ENCODE results near the gene TTLL11.

- TF ChIP-seq, protein P1, sequence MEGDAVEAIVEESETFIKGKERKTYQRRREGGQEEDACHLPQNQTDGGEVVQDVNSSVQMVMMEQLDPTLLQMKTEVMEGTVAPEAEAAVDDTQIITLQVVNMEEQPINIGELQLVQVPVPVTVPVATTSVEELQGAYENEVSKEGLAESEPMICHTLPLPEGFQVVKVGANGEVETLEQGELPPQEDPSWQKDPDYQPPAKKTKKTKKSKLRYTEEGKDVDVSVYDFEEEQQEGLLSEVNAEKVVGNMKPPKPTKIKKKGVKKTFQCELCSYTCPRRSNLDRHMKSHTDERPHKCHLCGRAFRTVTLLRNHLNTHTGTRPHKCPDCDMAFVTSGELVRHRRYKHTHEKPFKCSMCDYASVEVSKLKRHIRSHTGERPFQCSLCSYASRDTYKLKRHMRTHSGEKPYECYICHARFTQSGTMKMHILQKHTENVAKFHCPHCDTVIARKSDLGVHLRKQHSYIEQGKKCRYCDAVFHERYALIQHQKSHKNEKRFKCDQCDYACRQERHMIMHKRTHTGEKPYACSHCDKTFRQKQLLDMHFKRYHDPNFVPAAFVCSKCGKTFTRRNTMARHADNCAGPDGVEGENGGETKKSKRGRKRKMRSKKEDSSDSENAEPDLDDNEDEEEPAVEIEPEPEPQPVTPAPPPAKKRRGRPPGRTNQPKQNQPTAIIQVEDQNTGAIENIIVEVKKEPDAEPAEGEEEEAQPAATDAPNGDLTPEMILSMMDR (IDR thresholded peaks at IDR 0.05; ENCODE audit: low read depth, low read length, poor library complexity, severe bottlenecking), result no peak
- TF ChIP-seq EZH2phosphoT487 (IDR thresholded peaks at IDR 0.05; ENCODE audit: borderline replicate concordance, low read length), result no peak
These were observed 48.6 kb upstream of the TTLL11 start for GRCh38 chr9:122141671-122142070.

Measured in DOHH2 (cell line).